NCI-H526 treated with DMSO at 0.1 percent for 48 hours (cell line): ENCODE results near the gene GUCD1.

ENCODE experiments used
- DNase-seq: peaks from one replicate; lab custom pipeline; 2025; lab: John Stamatoyannopoulos, UW

The GUCD1 gene

DNA sequence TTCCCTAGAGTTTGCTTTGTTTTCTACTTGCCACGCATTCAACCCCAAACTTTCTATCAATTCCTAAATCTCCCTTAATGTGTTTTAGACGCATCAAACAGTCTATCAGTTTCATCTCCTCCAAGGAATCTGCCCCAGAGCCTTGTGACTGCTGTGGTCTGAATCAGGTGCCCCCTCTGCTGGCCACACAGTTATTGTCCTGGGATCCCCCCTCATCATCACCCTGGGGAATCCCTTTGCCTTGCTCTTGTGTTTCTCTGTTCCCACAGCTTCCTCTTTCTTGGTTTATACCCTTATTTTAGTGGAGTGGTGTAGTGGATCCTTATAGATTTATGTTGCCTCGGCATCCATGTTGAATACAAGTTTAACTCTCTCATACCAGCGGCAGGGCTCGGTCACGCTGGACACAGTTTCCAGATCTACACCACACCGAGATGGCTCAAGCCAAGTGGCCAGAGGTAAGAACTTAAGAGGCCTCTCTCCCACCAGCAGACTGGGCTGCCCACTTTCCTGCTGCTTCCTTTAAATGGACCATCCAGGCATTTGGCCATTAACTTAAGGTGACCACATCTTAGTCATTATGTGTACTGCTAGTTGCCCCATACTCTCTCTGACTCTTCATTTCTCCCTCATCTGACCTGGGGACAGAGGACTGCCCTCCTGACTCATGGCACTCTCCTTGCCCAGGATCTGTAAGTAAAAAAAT, 51.6 kb downstream of the GUCD1 start:
- DNase-seq, result no peak

DNA sequence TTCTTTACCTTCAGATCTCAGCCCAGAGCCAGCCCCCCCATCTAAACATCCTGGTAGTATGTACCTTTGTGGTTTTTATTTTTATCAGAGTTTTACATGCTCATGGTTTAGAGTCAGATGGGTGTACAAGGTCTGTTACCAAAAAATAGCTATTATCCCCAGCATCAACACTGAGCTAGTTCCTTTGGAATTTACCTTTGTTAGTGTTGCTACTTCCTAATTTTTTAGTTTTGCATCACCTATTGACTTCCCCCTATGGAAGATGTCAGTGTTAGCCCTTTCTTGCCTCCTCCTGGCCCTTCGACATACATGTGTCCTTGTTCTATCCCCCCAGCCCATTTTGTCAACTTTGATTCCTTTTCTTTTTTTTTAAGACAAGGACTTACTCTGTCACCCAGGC, 52.4 kb downstream of the GUCD1 start:
- no peak for DNase-seq

DNA sequence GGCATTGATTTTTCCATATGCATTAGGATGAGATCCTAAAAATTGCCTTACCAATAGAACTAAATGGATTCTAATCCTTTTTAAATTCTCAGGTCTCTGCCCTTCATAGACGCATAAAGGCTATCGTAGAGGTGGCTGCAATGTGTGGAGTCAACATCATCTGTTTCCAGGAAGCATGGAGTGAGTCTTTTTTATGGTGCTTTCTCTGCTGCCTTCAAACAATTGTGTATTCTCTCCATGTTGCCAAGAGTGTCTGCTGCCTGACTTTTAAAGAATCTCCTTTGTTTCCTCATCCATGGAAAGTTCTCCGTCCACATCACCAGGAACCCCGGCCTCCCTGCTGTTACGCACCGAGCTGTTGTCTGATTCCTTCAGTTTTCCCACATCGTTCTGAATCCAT, 52.9 kb downstream of the GUCD1 start:
- DNase-seq, result no peak

DNA sequence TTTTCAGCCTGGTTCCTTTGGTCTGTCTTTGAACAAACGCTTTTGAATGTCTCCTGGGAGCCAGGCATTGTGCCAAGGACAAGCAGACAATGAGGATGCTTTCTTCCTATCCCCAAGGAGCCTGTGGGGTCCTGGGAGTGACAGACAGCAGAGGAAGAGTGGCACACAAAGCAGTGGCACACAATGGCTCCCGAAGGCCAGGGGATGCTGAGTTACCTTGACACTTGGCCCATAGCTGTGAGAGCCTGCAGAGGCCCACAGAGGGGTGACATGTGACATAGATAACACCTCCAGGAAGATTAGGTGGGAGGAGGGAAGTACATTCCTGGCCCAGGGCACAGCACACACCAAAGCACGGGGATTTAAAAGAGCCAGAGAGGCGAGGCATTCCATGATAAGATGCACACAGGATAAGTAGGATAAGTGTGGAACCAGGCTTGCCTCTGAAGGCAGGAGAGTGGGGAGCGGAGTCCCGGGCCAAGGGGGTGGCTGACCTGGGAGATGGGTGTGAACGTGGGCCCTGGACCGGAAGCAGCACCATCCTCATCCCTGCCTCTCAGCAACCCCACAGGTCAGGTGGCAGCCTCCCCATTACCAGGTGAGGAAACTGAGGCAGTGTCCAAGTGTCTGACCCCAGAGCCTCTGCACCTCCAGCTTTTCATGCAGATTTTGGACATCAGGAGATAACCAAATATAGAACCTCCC, 53.5 kb downstream of the GUCD1 start:
- no peak for DNase-seq

DNA sequence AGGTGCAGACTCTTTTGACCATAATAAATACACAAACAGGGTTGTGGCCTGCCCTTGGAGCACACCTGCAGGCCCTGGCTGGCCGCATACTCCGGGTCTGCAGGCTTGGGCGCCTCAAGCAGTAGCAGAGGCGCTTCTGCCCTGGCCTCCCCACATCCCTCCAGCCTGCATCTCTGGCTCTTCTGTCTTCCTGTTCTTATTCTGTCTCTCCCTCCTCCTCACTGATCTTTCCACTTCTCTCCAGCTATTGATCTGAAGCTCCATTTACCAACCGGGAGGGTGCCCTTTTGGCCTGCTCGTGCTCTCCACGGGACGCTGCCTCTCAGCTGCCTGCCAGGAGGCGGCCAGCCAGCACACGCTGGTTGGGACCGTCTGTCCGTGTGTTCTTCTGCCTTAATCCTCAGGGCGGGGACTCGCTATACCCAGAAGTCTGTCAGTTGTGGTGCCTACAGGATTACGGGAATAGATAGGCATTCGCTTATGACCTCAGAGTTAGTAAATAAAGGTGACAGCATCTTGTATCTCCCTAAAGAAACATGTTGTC, 54.6 kb downstream of the GUCD1 start:
- no peak for DNase-seq

DNA sequence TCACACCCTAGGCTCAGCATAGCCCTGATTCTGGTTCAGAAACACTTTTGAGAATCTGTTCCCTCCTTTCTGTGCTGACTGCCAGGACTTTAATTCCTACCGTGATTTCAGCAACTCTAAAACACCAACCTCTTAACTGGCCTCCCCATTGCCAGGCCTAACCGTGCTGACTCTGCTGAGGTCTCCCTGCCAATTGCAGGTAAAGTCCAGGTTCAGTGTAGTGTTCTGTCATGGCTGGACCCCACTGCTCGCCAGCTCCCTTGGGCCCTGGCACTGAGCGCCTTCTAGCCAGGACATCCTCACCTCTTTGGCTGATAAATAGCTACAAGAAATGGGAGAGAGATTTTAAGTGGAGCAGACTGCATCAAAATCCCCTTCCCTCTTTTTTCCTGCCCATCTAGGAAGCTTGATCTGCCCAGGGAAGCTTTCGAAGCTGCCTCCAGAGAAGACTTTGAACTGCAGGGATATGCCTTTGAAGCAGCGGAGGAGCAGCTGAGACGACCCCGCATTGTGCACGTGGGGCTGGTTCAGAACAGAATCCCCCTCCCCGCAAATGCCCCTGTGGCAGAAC, 55.1 kb downstream of the GUCD1 start:
- no peak for DNase-seq

DNA sequence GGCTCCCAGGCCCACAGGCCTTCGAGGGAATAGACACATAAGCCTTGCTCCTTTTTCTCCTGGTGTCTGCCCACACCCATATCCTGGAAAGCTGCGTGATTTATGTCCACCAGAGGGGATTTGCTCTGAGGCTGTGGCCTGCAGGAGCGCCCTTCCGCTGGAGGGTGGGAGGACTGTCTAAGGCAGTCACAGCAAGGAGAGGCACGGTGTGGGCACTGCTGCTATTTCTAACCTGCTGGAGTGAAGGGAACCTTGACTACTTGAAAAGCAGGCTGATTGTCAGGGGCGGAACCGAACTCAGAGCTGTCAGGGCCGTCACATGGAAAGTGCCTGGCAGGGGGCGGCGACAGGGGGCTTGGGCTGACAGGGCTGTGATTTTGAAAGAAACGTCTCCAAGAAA, 56.1 kb downstream of the GUCD1 start:
- DNase-seq, result no peak

DNA sequence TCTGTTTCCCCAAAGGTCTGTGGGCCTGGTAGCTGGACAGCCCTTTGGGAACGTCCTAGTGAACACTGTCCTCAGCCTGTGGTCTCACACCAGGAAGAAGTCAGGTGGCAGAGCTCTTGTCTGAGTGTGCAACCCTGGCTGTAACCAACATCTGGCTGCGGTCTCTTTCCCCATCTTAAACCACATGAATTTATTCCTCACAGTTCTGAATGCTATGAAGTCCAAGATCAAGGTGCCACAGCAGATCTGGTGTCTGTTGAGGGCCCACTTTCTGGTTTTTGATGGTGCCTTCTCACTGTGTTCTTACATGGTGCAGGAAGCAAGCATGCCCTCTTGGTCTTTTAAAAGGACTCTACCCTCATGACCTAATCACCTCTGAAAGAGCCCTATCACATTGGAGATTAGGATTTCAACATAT, 57.1 kb downstream of the GUCD1 start:
- no peak for DNase-seq

DNA sequence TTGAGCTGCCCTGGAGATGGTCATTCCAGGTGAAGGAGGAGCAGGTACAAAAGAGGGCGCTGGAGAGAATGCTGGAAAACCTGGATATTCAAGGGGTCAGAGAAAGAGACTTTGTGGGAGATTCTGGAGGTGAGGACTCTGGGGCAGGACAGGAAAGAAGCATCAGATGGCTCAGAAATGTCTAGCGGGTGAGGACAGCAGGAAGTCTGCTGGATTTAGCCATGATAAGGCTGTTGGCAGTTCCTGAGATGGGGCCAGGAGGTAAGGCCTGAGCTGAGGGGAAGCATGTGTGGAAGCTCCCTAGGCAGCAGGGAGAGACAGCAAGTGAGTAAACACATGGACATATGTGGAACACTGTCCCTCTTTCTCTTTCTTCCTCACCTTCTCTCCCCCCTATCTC, 58.3 kb downstream of the GUCD1 start:
- DNase-seq, result no peak

DNA sequence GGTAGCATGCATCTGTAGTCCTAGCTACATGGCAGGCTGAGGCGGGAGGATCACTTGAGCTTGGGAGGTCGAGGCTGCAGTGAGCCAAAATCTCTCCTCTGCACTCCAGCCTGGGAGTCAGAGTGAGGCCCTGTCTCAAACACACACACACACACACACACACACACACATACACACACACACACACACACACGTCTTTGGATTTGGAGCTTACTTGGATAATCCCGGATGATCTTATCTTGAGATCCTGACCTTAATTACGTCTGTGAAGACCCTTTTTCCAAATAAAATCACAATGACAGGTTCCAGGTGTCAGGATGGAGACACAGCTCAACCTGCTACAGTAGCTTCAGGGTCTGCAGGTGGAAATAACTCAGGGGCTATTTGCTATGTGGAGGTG, 58.7 kb downstream of the GUCD1 start:
- DNase-seq, result no peak

DNA sequence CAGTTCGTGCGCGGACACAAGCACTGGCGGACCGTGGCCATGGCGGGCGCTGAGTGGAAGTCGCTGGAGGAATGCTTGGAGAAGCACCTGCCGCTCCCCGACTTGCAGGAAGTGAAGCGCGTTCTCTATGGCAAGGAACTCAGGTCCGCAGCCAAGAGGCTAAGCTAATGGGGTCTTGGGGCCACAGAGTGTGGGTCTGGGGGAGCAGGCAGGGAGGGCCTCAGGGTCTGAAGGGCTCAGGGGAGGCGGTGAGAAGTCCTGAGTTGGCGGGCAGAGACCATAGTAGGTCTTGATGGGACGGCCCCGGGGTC, 59.6 kb downstream of the GUCD1 start:
- DNase-seq, result no peak

DNA sequence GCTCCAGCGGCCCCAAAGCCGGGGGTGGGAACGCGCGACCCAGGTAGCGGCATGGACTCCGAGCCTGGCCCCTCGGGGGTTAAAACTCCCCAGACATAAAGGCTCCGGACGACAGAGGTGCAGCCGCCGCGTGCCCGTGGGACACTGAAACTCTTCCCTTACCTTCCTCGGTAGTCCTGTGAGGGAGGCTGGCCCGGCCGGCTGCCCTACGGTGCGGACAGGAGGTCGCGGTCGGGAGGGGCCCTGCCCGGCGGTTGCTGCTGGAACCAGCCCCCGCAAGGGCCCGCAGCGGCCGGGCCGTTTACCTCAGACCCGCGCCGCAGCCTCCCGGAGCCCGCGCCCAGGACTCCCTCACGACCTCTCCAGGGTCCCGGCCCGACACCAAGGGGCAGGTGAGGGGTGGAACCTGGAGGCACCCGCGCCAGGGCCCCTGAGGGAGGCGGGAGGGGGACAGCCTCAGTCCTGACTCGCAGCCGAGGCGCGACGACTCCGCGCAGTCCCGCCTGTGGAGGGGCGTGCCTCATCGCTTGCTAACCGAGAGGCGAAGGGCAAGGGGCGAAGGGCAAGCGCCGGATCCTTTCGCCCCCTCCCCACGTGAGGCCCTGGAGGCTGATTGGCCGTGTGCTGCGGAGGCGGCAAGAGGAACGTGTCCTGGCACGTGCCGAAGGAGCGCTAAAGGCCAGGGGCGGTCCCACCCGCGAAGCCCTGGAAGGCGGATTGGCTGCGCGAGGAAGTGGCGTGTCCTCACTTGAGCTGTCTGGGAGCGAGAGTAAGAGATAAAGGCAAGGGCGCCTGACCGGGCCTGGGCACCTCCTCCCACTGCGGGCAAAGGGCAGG, 60.2 kb downstream of the GUCD1 start, which contains the start of gene UPB1:
UPB1 (plus strand) TSS at position 805 of the 837 bp plus-strand sequence. CDS start 72 bp downstream, outside the sequence.
- no peak for DNase-seq

DNA sequence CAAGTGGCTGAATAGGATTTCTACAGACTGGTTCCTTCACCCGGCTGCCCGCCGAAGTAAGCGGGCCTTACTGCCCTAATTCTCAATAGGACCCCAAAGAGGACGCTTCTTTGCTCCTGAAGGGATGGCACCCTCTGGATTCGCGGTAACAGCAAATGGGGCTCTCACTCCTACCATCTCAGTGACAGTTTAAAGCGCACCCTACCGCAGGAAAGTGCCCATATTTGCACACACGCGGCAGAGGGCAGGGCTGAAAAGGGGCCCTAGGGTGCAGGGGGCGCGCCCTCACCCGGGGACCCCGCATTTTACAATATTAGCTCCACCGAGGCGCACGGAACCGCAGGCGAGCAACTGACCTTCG, 60.8 kb downstream of the GUCD1 start:
- DNase-seq, result no peak

DNA sequence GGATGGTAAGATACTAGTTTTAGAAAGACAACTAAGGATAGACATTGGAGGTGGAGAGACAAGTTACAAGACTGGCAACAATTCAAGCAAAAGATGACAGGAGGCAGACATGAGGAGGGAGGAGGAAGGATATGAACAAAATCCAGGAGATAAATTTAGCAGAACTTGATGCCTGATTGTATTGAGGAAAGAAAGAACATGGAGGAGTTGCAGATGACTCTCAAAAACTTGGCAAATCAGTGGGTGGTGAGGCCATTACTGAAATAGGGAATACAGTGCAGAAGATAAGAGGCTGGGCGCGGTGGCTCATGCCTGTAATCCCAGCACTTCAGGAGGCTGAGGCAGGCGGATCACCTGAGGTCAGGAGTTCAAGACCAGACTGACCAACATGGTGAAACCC, 62.5 kb downstream of the GUCD1 start:
- no peak for DNase-seq
